ENCODE data around the gene CLCN2.

CLCN2 gene

GRCh38 chr3:184325269-184325668, 36.1 kb downstream of the CLCN2 start:
- no peak for DNase-seq (ENCODE audit: low read depth)

GRCh38 chr3:184323696-184324095, 37.7 kb downstream of the CLCN2 start:
- no peak for DNase-seq (ENCODE audit: low read depth)

GRCh38 chr3:184322731-184323487, 38.5 kb downstream of the CLCN2 start:
- no peak for DNase-seq (ENCODE audit: low read depth)

GRCh38 chr3:184321666-184322065, 39.7 kb downstream of the CLCN2 start:
- no peak for DNase-seq (ENCODE audit: low read depth)

- DNase-seq (ENCODE audit: low read depth): peak; percentile 97
Observed at GRCh38 chr3:184320104-184320445, 41.3 kb downstream of the CLCN2 start.

- no peak for DNase-seq (ENCODE audit: low read depth)
Observed at GRCh38 chr3:184317201-184317600, 44.2 kb downstream of the CLCN2 start.

- no peak for DNase-seq (ENCODE audit: low read depth)
Observed at GRCh38 chr3:184316792-184317191, 44.6 kb downstream of the CLCN2 start.

- DNase-seq (ENCODE audit: low read depth): no peak
Observed at GRCh38 chr3:184315871-184316661, 45.3 kb downstream of the CLCN2 start.

GRCh38 chr3:184315543-184315867, 45.9 kb downstream of the CLCN2 start:
- no peak for DNase-seq (ENCODE audit: low read depth)

- DNase-seq (ENCODE audit: low read depth): peak; percentile 73
Observed at GRCh38 chr3:184314700-184315542, 46.5 kb downstream of the CLCN2 start.

- peak; percentile 85 for DNase-seq (ENCODE audit: low read depth)
Observed at GRCh38 chr3:184314363-184314699, 47.1 kb downstream of the CLCN2 start, which contains the start of gene EIF4G1. Gene EIF4G1, plus strand, starts transcription at chr3:184314606. Its CDS starts 1,191 bp downstream, at chr3:184315797.

- DNase-seq (ENCODE audit: low read depth): no peak
Observed at GRCh38 chr3:184311633-184312032, 49.8 kb downstream of the CLCN2 start.

- DNase-seq (ENCODE audit: low read depth): no peak
Observed at GRCh38 chr3:184308744-184309143, 52.7 kb downstream of the CLCN2 start.

- DNase-seq (ENCODE audit: low read depth): no peak
Observed at GRCh38 chr3:184307915-184308314, 53.5 kb downstream of the CLCN2 start.

- DNase-seq (ENCODE audit: low read depth): no peak
Observed at GRCh38 chr3:184306341-184306972, 54.9 kb downstream of the CLCN2 start.

- DNase-seq (ENCODE audit: low read depth): no peak
Observed at GRCh38 chr3:184305577-184305976, 55.8 kb downstream of the CLCN2 start.

- no peak for DNase-seq (ENCODE audit: low read depth)
Observed at GRCh38 chr3:184300378-184300720, 61.1 kb downstream of the CLCN2 start.

- DNase-seq (ENCODE audit: low read depth): no peak
Observed at GRCh38 chr3:184299488-184300377, 61.7 kb downstream of the CLCN2 start.

GRCh38 chr3:184298759-184299487, 62.5 kb downstream of the CLCN2 start, which contains the start of gene PSMD2:
Gene PSMD2, plus strand, starts transcription at chr3:184299241. Its CDS starts 26 bp downstream, at chr3:184299267.
- peak; percentile 93 for DNase-seq (ENCODE audit: low read depth)

- no peak for DNase-seq (ENCODE audit: low read depth)
Observed at GRCh38 chr3:184296616-184297015, 64.8 kb downstream of the CLCN2 start.

Data from GM04504 (cell line).